Measurements from ENCODE around the gene ARID4A. TPM values are rescaled to one million over a fixed set of nuclear protein-coding genes. Genes with fewer than 3 reads are reported as not detected.
"Not testable (repeated sequence)": the region's sequence is repeated elsewhere in the genome, so short reads cannot be mapped to it uniquely, and the experiment has no call there.

Gene ARID4A
- total RNA-seq (10 to 100 TPM; 51.2 to 70.1 (median 57.6) TPM), total RNA-seq (19.5 to 122 (median 101) reads per million in 29 experiments)
- total RNA-seq (2013), result 42.3 TPM

- peaks cover 0 to 33% of the 10 kb centered on the region in 2 donors for H3K36me3 ChIP-seq (ENCODE audit: control insufficient read depth in 2 of 2, extremely low read depth in 1 of 2, insufficient read depth in 1 of 2, low read length in 1 of 2)
- CTCF ChIA-PET, result interaction anchor here (0.6 to 1.7 kb wide), 15 partner anchors 7 to 1950 kb away, joined by 3 to 13 read pairs (median 5); partner anchors contain the start of genes KIAA0586 (in 1 of the 2), PSMA3 (in 1 of the 2), TIMM9 (in 1 of the 2) and TOMM20L (in 1 of the 2)
- Mint-ChIP-seq H3K4me3 (peak within 1 kb of the TSS; percentile 97 to 99 (median 99)), H3K27ac (no peak within 1 kb of the TSS), H3K36me3 (peaks cover 25% of the 10 kb centered on the region), H3K27me3 (no peaks in the 10 kb centered on the region), H3K9me3 (no peaks in the 10 kb centered on the region), H3K4me1 (peaks cover 50 to 64% (median 63%) of the 10 kb centered on the region in 3 donors)
- under 1% methylated on average over 63 of the region's 79 CpGs for WGBS (ENCODE audit: insufficient coverage)
- DNase-seq (peak in 31 of 35 experiments; percentile 4 to 91 (median 32)), ATAC-seq (replicated peaks in 1 of 4) (peak in 3 of 4 experiments; percentile 4 to 9 (median 7))
- H3K9me3 ChIP-seq, result no peaks in the 10 kb centered on the region
- H3K27me3 ChIP-seq (replicated peaks in 1 of 2; ENCODE audit: control insufficient read depth in 2 of 2, extremely low read depth in 1 of 2, insufficient read depth in 2 of 2, low read length in 1 of 2), result no peaks in the 10 kb centered on the region
- H3K4me3 ChIP-seq (ENCODE audit: control insufficient read depth in 1 of 2, extremely low read depth in 1 of 2, low read length in 1 of 2), result peak within 1 kb of the TSS; percentile 87 to 98
- H3K27ac ChIP-seq (ENCODE audit: low read length), result peak within 1 kb of the TSS; percentile 99
- H3K4me1 ChIP-seq (ENCODE audit: control insufficient read depth in 1 of 2, extremely low read depth in 1 of 2, insufficient read depth in 2 of 2, low read length in 2 of 2), result peaks cover 29% of the 10 kb centered on the region in 2 experiments
- POLR2A ChIA-PET, result interaction anchor here (0.6 to 2.5 kb wide), 35 partner anchors 9 to 1671 kb away, joined by 3 to 32 read pairs (median 4); partner anchors contain the start of genes PSMA3 (in 2 of the 2), ACTR10 (in 1 of the 2), JKAMP (in 1 of the 2) and KIAA0586 (in 1 of the 2)
Observed at GRCh38 chr14:58298477-58299400, at the start of gene ARID4A. Gene ARID4A (plus strand): TSS chr14:58298555. CDS start chr14:58299855, 1,300 bp downstream.

- Histone ChIP-seq H3K27me3 (replicated peaks in 1 of 2; ENCODE audit: control insufficient read depth in 2 of 2, extremely low read depth in 1 of 2, insufficient read depth in 2 of 2, low read length in 1 of 2) (no peaks in the 10 kb centered on the region), H3K27ac (ENCODE audit: low read length) (no peak overlapping the region), H3K9me3 (no peaks in the 10 kb centered on the region), H3K4me1 (ENCODE audit: control insufficient read depth in 1 of 2, extremely low read depth in 1 of 2, insufficient read depth in 2 of 2, low read length in 2 of 2) (peaks cover 12 to 18% of the 10 kb centered on the region in 2 experiments), H3K4me3 (ENCODE audit: control insufficient read depth in 1 of 2, extremely low read depth in 1 of 2, low read length in 1 of 2) (no peak overlapping the region), H3K36me3 (ENCODE audit: control insufficient read depth in 2 of 2, extremely low read depth in 1 of 2, insufficient read depth in 1 of 2, low read length in 1 of 2) (peaks cover 3 to 50% of the 10 kb centered on the region in 2 donors)
- peaks cover 30% of the 10 kb centered on the region for H3K36me3 Mint-ChIP-seq
- H3K4me3 Mint-ChIP-seq, result no peak overlapping the region
- peaks cover 44 to 49% (median 48%) of the 10 kb centered on the region in 3 donors for H3K4me1 Mint-ChIP-seq
- no peak for ATAC-seq (replicated peaks in 1 of 4)
- H3K27me3 Mint-ChIP-seq, result no peaks in the 10 kb centered on the region
- ChIA-PET POLR2A (no interaction called here), CTCF (interaction anchor here in 1 of 2 donors (0.6 kb wide), 1 partner anchor 1209 kb away, joined by 3 read pairs; no protein-coding TSS in a partner anchor)
- 92% methylated on average over 7 of the region's 8 CpGs for WGBS (ENCODE audit: insufficient coverage)
- no peak overlapping the region for H3K27ac Mint-ChIP-seq
- DNase-seq, result no peak
- H3K9me3 Mint-ChIP-seq, result no peaks in the 10 kb centered on the region
Observed at GRCh38 chr14:58249611-58250010, 48.7 kb upstream of the ARID4A start.

- no peak for DNase-seq
- H3K27ac Mint-ChIP-seq, result no peak overlapping the region
- no peak overlapping the region for H3K4me3 Mint-ChIP-seq
- CTCF ChIA-PET, result interaction anchor here (0.7 to 1.0 kb wide), 3 partner anchors 14 to 103 kb away, joined by 3 to 7 read pairs (median 4); partner anchors contain the start of gene PSMA3 (in 1 of the 2)
- ATAC-seq (replicated peaks in 1 of 4), result no peak
- H3K27me3 Mint-ChIP-seq, result no peaks in the 10 kb centered on the region
- no peaks in the 10 kb centered on the region for H3K9me3 Mint-ChIP-seq
- peaks cover 5 to 18% (median 16%) of the 10 kb centered on the region in 3 donors for H3K4me1 Mint-ChIP-seq
- H3K9me3 ChIP-seq, result no peaks in the 10 kb centered on the region
- WGBS (ENCODE audit: insufficient coverage), result no CpG with 5 or more reads among the region's 4 CpGs
- peaks cover 0 to 82% of the 10 kb centered on the region in 2 donors for H3K36me3 ChIP-seq (ENCODE audit: control insufficient read depth in 2 of 2, extremely low read depth in 1 of 2, insufficient read depth in 1 of 2, low read length in 1 of 2)
- POLR2A ChIA-PET, result interaction anchor here (0.7 to 1.8 kb wide), 5 partner anchors 11 to 59 kb away, joined by 3 to 12 read pairs (median 3); partner anchors contain the start of genes ARID4A (in 1 of the 2) and PSMA3 (in 1 of the 2)
- H3K27ac ChIP-seq (ENCODE audit: low read length), result no peak overlapping the region
- no peaks in the 10 kb centered on the region for H3K4me1 ChIP-seq (ENCODE audit: control insufficient read depth in 1 of 2, extremely low read depth in 1 of 2, insufficient read depth in 2 of 2, low read length in 2 of 2)
- H3K27me3 ChIP-seq (replicated peaks in 1 of 2; ENCODE audit: control insufficient read depth in 2 of 2, extremely low read depth in 1 of 2, insufficient read depth in 2 of 2, low read length in 1 of 2), result no peaks in the 10 kb centered on the region
- H3K36me3 Mint-ChIP-seq, result peaks cover 28% of the 10 kb centered on the region
- H3K4me3 ChIP-seq (ENCODE audit: control insufficient read depth in 1 of 2, extremely low read depth in 1 of 2, low read length in 1 of 2), result no peak overlapping the region
Observed at GRCh38 chr14:58258156-58258555, 40.2 kb upstream of the ARID4A start.

- CTCF ChIA-PET, result interaction anchor here in 1 of 2 donors (0.7 kb wide), 1 partner anchor 43 kb away, joined by 5 read pairs; no protein-coding TSS in a partner anchor
- peaks cover 9 to 87% of the 10 kb centered on the region in 2 donors for H3K36me3 ChIP-seq (ENCODE audit: control insufficient read depth in 2 of 2, extremely low read depth in 1 of 2, insufficient read depth in 1 of 2, low read length in 1 of 2)
Observed at GRCh38 chr14:58262005-58262404, 36.4 kb upstream of the ARID4A start.

GRCh38 chr14:58265401-58265800 lies 33.0 kb upstream of the ARID4A start:
- DNase-seq (no peak), ATAC-seq (replicated peaks in 1 of 4) (no peak)
- Mint-ChIP-seq H3K4me1 (peaks cover 15 to 20% (median 16%) of the 10 kb centered on the region in 3 donors), H3K4me3 (no peak overlapping the region), H3K27me3 (no peaks in the 10 kb centered on the region), H3K27ac (peak overlapping the region in 1 of 2 donors; percentile 16), H3K36me3 (peaks cover 34% of the 10 kb centered on the region), H3K9me3 (no peaks in the 10 kb centered on the region)
- Histone ChIP-seq H3K27me3 (replicated peaks in 1 of 2; ENCODE audit: control insufficient read depth in 2 of 2, extremely low read depth in 1 of 2, insufficient read depth in 2 of 2, low read length in 1 of 2) (no peaks in the 10 kb centered on the region), H3K4me1 (ENCODE audit: control insufficient read depth in 1 of 2, extremely low read depth in 1 of 2, insufficient read depth in 2 of 2, low read length in 2 of 2) (no peaks in the 10 kb centered on the region), H3K9me3 (no peaks in the 10 kb centered on the region), H3K27ac (ENCODE audit: low read length) (no peak overlapping the region), H3K36me3 (ENCODE audit: control insufficient read depth in 2 of 2, extremely low read depth in 1 of 2, insufficient read depth in 1 of 2, low read length in 1 of 2) (peaks cover 15 to 83% of the 10 kb centered on the region in 2 donors), H3K4me3 (ENCODE audit: control insufficient read depth in 1 of 2, extremely low read depth in 1 of 2, low read length in 1 of 2) (no peak overlapping the region)
- POLR2A ChIA-PET, result interaction anchor here in 1 of 2 donors (0.7 kb wide), 1 partner anchor 875 kb away, joined by 3 read pairs; no protein-coding TSS in a partner anchor
- CTCF ChIA-PET, result interaction anchor here in 1 of 2 donors (0.8 kb wide), 1 partner anchor 94 kb away, joined by 4 read pairs; no protein-coding TSS in a partner anchor

More at GRCh38 chr14:58262005-58262404, 36.4 kb upstream of the ARID4A start:
- POLR2A ChIA-PET, result interaction anchor here in 1 of 2 donors (0.5 kb wide), 1 partner anchor 60 kb away, joined by 3 read pairs; no protein-coding TSS in a partner anchor
- not testable (repeated sequence) for H3K4me3 ChIP-seq (ENCODE audit: control insufficient read depth in 1 of 2, extremely low read depth in 1 of 2, low read length in 1 of 2); H3K9me3 ChIP-seq; DNase-seq; H3K27ac ChIP-seq (ENCODE audit: low read length); H3K4me1 ChIP-seq (ENCODE audit: control insufficient read depth in 1 of 2, extremely low read depth in 1 of 2, insufficient read depth in 2 of 2, low read length in 2 of 2); H3K4me3 Mint-ChIP-seq; H3K27me3 ChIP-seq (replicated peaks in 1 of 2; ENCODE audit: control insufficient read depth in 2 of 2, extremely low read depth in 1 of 2, insufficient read depth in 2 of 2, low read length in 1 of 2); H3K27me3 Mint-ChIP-seq; ATAC-seq (replicated peaks in 1 of 4); H3K27ac Mint-ChIP-seq; H3K9me3 Mint-ChIP-seq
- WGBS (ENCODE audit: insufficient coverage), result 98% methylated on average over 8 of the region's 10 CpGs
- Mint-ChIP-seq H3K36me3 (peaks cover 43% of the 10 kb centered on the region), H3K4me1 (peaks cover 17 to 26% (median 20%) of the 10 kb centered on the region in 3 donors)

GRCh38 chr14:58270628-58271027 lies 27.7 kb upstream of the ARID4A start:
- H3K4me1 Mint-ChIP-seq, result peaks cover 31 to 40% (median 38%) of the 10 kb centered on the region in 3 donors
- WGBS (ENCODE audit: insufficient coverage), result no CpG with 5 or more reads among the region's 2 CpGs
- no peaks in the 10 kb centered on the region for H3K27me3 ChIP-seq (replicated peaks in 1 of 2; ENCODE audit: control insufficient read depth in 2 of 2, extremely low read depth in 1 of 2, insufficient read depth in 2 of 2, low read length in 1 of 2)

More at GRCh38 chr14:58270628-58271027, 27.7 kb upstream of the ARID4A start:
- Mint-ChIP-seq H3K36me3 (peaks cover 35% of the 10 kb centered on the region), H3K27me3 (no peaks in the 10 kb centered on the region), H3K9me3 (no peaks in the 10 kb centered on the region), H3K4me3 (no peak overlapping the region), H3K27ac (peak overlapping the region in 1 of 2 donors; percentile 39)
- CTCF ChIA-PET, result no interaction called here
- H3K27ac ChIP-seq (ENCODE audit: low read length), result no peak overlapping the region
- no peaks in the 10 kb centered on the region for H3K9me3 ChIP-seq
- POLR2A ChIA-PET, result interaction anchor here in 1 of 2 donors (0.5 to 0.6 kb wide), 3 partner anchors 23 to 61 kb away, joined by 3 read pairs; no protein-coding TSS in a partner anchor
- H3K4me1 ChIP-seq (ENCODE audit: control insufficient read depth in 1 of 2, extremely low read depth in 1 of 2, insufficient read depth in 2 of 2, low read length in 2 of 2), result peaks cover 4 to 8% of the 10 kb centered on the region in 2 experiments
- no peak for DNase-seq
- H3K36me3 ChIP-seq (ENCODE audit: control insufficient read depth in 2 of 2, extremely low read depth in 1 of 2, insufficient read depth in 1 of 2, low read length in 1 of 2), result peaks cover 6 to 67% of the 10 kb centered on the region in 2 donors
- no peak overlapping the region for H3K4me3 ChIP-seq (ENCODE audit: control insufficient read depth in 1 of 2, extremely low read depth in 1 of 2, low read length in 1 of 2)
- ATAC-seq (replicated peaks in 1 of 4), result no peak
